HepG2 (cell line): Measurements from ENCODE around the gene CPEB3. TPM values are rescaled to one million over a fixed set of nuclear protein-coding genes. Genes with fewer than 3 reads are reported as not detected.

Experiments used
- ATAC-seq: fragments of 200-7000 bp; cut with Tn5 transposase; 3 replicates; pipeline ENCODE4 v1.9.1; 2020; ENCODE audit warnings: mild to moderate bottlenecking, moderate library complexity
- BruUV-seq: library from RNA; stranded (reverse); fragments of 400-500 nt; replicated peaks from 2 replicates; lab custom pipeline; 2021; lab: Mats Ljungman, UMichigan
- CTCF ChIA-PET: fragments of 300-600 bp; formaldehyde crosslinking; extraction: SDS; loops from one replicate; lab custom pipeline; 2021; ENCODE audit warnings: low total read pairs, inconsistent platforms, low intra/inter-chr PET ratio; lab: Yijun Ruan, JAX
- POLR2A ChIA-PET: fragments of 350-600 bp; sonication (Branson Sonifier 250); formaldehyde crosslinking; loops from one replicate; lab custom pipeline; 2020; ENCODE audit warnings: antibody characterized with exemption, inconsistent platforms; lab: Yijun Ruan, JAX
- DNase-seq: peaks from one replicate; pipeline ENCODE4 v3.0.0-alpha.2; 2015; ENCODE audit warnings: low spot score
- FAIRE-seq: peaks from 3 replicates; lab custom pipeline; 2011; peaks lifted over from hg19 to GRCh38; lab: Jason Lieb, UNC
- H2AFZ ChIP-seq: one replicate; pipeline ENCODE4 v1.6.1; 2011; ENCODE audit warnings: low read length, inconsistent platforms
- H3K27ac ChIP-seq: fragments of 300-600 bp; 3 replicates; pipeline ENCODE4 v1.8.0; 2011; ENCODE audit warnings: mixed run types, mild to moderate bottlenecking, mixed read lengths, low read length, inconsistent platforms; ENCODE audit not compliant: insufficient read depth; ENCODE audit errors: extremely low read length
- H3K27me3 ChIP-seq, 2 experiments: fragments of 200-600 bp in 1 of 2; 2 replicates in 1 of 2; 3 replicates in 1 of 2; pipeline versions ENCODE4 v1.6.0 to v1.8.0; 2011; ENCODE audit warnings: low read length in 2 of 2, mild to moderate bottlenecking in 2 of 2, moderate library complexity in 2 of 2, inconsistent platforms in 1 of 2; ENCODE audit not compliant: insufficient read depth in 2 of 2, control insufficient read depth in 1 of 2
- H3K36me3 ChIP-seq, 2 experiments: fragments of 200-600 bp in 1 of 2; replicated peaks in 1 of 2; 2 replicates in 1 of 2; 3 replicates in 1 of 2; pipeline versions ENCODE4 v1.5.1 to v1.8.0; 2011; ENCODE audit warnings: low read length in 2 of 2, inconsistent platforms in 1 of 2; ENCODE audit not compliant: insufficient read depth in 2 of 2, control insufficient read depth in 1 of 2
- H3K4me1 ChIP-seq: 2 replicates; pipeline ENCODE4 v1.5.1; 2012; ENCODE audit warnings: low read length, inconsistent platforms; ENCODE audit not compliant: insufficient read depth
- H3K4me2 ChIP-seq: 2 replicates; pipeline ENCODE4 v1.6.0; 2011; ENCODE audit warnings: low read depth, low read length, inconsistent platforms
- H3K4me3 ChIP-seq, 3 experiments: fragments of 200-600 bp in 1 of 3; sonication (generic), shearing (Covaris generic) in 1 of 3; replicated peaks in 1 of 3; 2 replicates each; pipeline ENCODE4 v1.5.1; 2011 to 2016; ENCODE audit warnings: low read length in 3 of 3, inconsistent platforms in 2 of 3, low read depth in 2 of 3, mild to moderate bottlenecking in 2 of 3, control low read depth in 1 of 3, mixed read lengths in 1 of 3; ENCODE audit not compliant: insufficient read depth in 1 of 3
- H3K79me2 ChIP-seq: one replicate; pipeline ENCODE4 v1.6.1; 2011; ENCODE audit warnings: low read length, inconsistent platforms; ENCODE audit not compliant: insufficient read depth
- H3K9ac ChIP-seq: 2 replicates; pipeline ENCODE4 v1.6.0; 2011; ENCODE audit warnings: mild to moderate bottlenecking, low read depth, low read length, inconsistent platforms; ENCODE audit not compliant: insufficient read depth
- H3K9me3 ChIP-seq: 2 replicates; pipeline ENCODE4 v1.5.1; 2012; ENCODE audit warnings: mild to moderate bottlenecking, low read length
- H4K20me1 ChIP-seq: 2 replicates; pipeline ENCODE4 v1.6.0; 2011; ENCODE audit warnings: inconsistent platforms, mild to moderate bottlenecking, low read length, moderate library complexity; ENCODE audit not compliant: insufficient read depth
- CTCF ChIP-seq: sonication (generic); formaldehyde crosslinking; IDR thresholded peaks from 2 replicates; pipeline ENCODE4 v1.5.0; 2020; ENCODE audit warnings: mild to moderate bottlenecking, missing genetic modification reagents, moderate library complexity
- HHEX ChIP-seq: IDR thresholded peaks from 2 replicates; pipeline ENCODE4 v1.6.1; 2016; ENCODE audit warnings: control low read depth
- HNRNPH1 ChIP-seq: fragments of 200-400 bp; formaldehyde crosslinking; optimal IDR thresholded peaks from 2 replicates; pipeline ENCODE3; 2017; ENCODE audit warnings: mild to moderate bottlenecking, low read depth, low read length
- SMAD9 ChIP-seq: sonication (generic); formaldehyde crosslinking; IDR thresholded peaks from 2 replicates; pipeline ENCODE4 v1.5.1; 2020; ENCODE audit warnings: mild to moderate bottlenecking, missing genetic modification reagents
- STAG1 ChIP-seq: sonication (generic); formaldehyde crosslinking; IDR thresholded peaks from 2 replicates; pipeline ENCODE4 v1.4.0; 2020; ENCODE audit warnings: missing genetic modification reagents
- THAP11 ChIP-seq: IDR thresholded peaks from 2 replicates; pipeline ENCODE4 v1.6.1; 2016; ENCODE audit warnings: missing biosample characterization, missing genetic modification reagents
- ZBTB3 ChIP-seq: sonication (generic); formaldehyde crosslinking; IDR thresholded peaks from 2 replicates; pipeline ENCODE4 v1.4.0; 2020; ENCODE audit warnings: low read depth, mild to moderate bottlenecking, moderate library complexity, missing genetic modification reagents, borderline replicate concordance
- ZBTB8A ChIP-seq: sonication (generic); formaldehyde crosslinking; IDR thresholded peaks from 2 replicates; pipeline ENCODE4 v1.4.0; 2020; ENCODE audit warnings: mild to moderate bottlenecking, low read depth, missing genetic modification reagents, borderline replicate concordance
- ZUFSP ChIP-seq: sonication (generic); formaldehyde crosslinking; IDR thresholded peaks from 2 replicates; pipeline ENCODE4 v1.9.0; 2021; ENCODE audit warnings: missing genetic modification reagents, mild to moderate bottlenecking, borderline replicate concordance
- WGBS: methylation state at CpG from one replicate; pipeline ENCODE4 v1.1.6; 2017; ENCODE audit warnings: low lambda C conversion rate; 5-methylcytosine and 5-hydroxymethylcytosine counted together
- in situ Hi-C: cut with HindIII; loops from 2 replicates; pipeline ENCODE4 v1.10.0; 2017; ENCODE audit warnings: low pct_unique_long_range_greater_than_20kb; ENCODE audit not compliant: extremely low pct_ligation_motif_present
- intact Hi-C: fragments of 100-400 bp; cut with micrococcal nuclease; formaldehyde crosslinking; loops from one replicate; pipeline ENCODE4 v1.10.0; 2022; ENCODE audit not compliant: unreplicated experiment
- polyA plus RNA-seq, 8 experiments: library from polyadenylated mRNA; depleted of rRNA in 3 of 8; stranded (reverse) in 7 of 8; unstranded in 1 of 8; fragments of >200 nt; fragmentation: Illumina TruSeq in 4 of 8; extraction: Trizol in 4 of 8; gene quantifications; 2 replicates each; pipeline versions ENCODE4 v1.2.1 to v1.2.3, GENCODE V29; 2011 to 2016; ENCODE audit warnings: low read depth in 4 of 8, missing spikeins in 1 of 8, mixed read lengths in 1 of 8; ENCODE audit not compliant: insufficient read depth in 1 of 8
- total RNA-seq, 5 experiments: library from RNA; depleted of rRNA; stranded (reverse); fragments of >200 nt; fragmentation: Illumina TruSeq; extraction: Trizol; gene quantifications; 2 replicates each; pipeline ENCODE4 v1.2.3, GENCODE V29; 2016; ENCODE audit warnings: low read depth in 1 of 5

The CPEB3 gene
- total and polyA plus RNA-seq, 2 of the 13 experiments (the other 11 are each of a cell fraction or from before 2014, with no cell fraction given), result 0.66 to 0.70 TPM

- POLR2A ChIA-PET, result no interaction called here
- H3K4me3 ChIP-seq, result no peak overlapping the region
- no peak overlapping the region for H3K4me2 ChIP-seq
- no peak for TF ChIP-seq ZBTB8A (CRISPR knock-in tag)
- TF ChIP-seq CTCF, result peak; percentile 33; the same call in 1 of the 2 replicates
- peak; percentile 62 for TF ChIP-seq STAG1 (CRISPR knock-in tag)
- peaks cover 14% of the 10 kb centered on the region for H3K4me1 ChIP-seq
- H3K27me3 ChIP-seq, result no peaks in the 10 kb centered on the region
- ATAC-seq, result no peak
- H3K9ac ChIP-seq, result no peak overlapping the region
- CTCF ChIA-PET, result no interaction called here
- no peaks in the 10 kb centered on the region for H3K9me3 ChIP-seq
- H3K36me3 ChIP-seq, result peaks cover 3% of the 10 kb centered on the region in 2 experiments; a peak in 1 of 5 replicates
- no peak for DNase-seq
- H4K20me1 ChIP-seq, result no peaks in the 10 kb centered on the region
- intact Hi-C loops (loop anchor here (10.0 kb wide), 1 partner anchor 115 kb away; no protein-coding TSS in a partner anchor), in situ Hi-C loops (loop anchor here (5.0 kb wide), 1 partner anchor 357 kb away; no protein-coding TSS in a partner anchor)
- no peak overlapping the region for H2AFZ ChIP-seq
- H3K79me2 ChIP-seq, result no peaks in the 10 kb centered on the region
- 100% methylated on average over 3 of the region's 3 CpGs for WGBS
- H3K27ac ChIP-seq, result no peak overlapping the region
- FAIRE-seq, result no peak
- no TSS peak for BruUV-seq
These were observed 210.6 kb downstream of the CPEB3 start for GRCh38 chr10:92080244-92080643.

- no peaks in the 10 kb centered on the region for H3K27me3 ChIP-seq
- H3K4me2 ChIP-seq, result no peak overlapping the region
- H3K9me3 ChIP-seq, result no peaks in the 10 kb centered on the region
- H3K9ac ChIP-seq, result no peak overlapping the region
- WGBS, result 96% methylated on average over 6 of the region's 6 CpGs
- H3K36me3 ChIP-seq, result peaks cover 3% of the 10 kb centered on the region in 2 experiments; a peak in 1 of 5 replicates
- BruUV-seq, result no TSS peak
- H3K4me1 ChIP-seq, result peaks cover 14% of the 10 kb centered on the region
- ChIA-PET POLR2A (no interaction called here), CTCF (no interaction called here)
- in situ Hi-C loops, result no loop called here
- DNase-seq, result no peak
- no peak overlapping the region for H2AFZ ChIP-seq
- no peak overlapping the region for H3K4me3 ChIP-seq
- no peak for TF ChIP-seq HHEX
- TF ChIP-seq HNRNPH1, result no peak
- TF ChIP-seq SMAD9, result no peak
- TF ChIP-seq THAP11, result no peak
- TF ChIP-seq ZUFSP (CRISPR knock-in tag), result no peak
- TF ChIP-seq ZBTB3 (CRISPR knock-in tag), result no peak
- no peak for ATAC-seq
- no peaks in the 10 kb centered on the region for H3K79me2 ChIP-seq
- H4K20me1 ChIP-seq, result no peaks in the 10 kb centered on the region
- intact Hi-C loops, result no loop called here
- FAIRE-seq, result no peak
- H3K27ac ChIP-seq, result no peak overlapping the region
These were observed 211.9 kb downstream of the CPEB3 start for GRCh38 chr10:92079003-92079402.
